Right lobe of liver (tissue), 4 donors: Measurements from ENCODE around the gene KRTAP5-6.

Source experiments
- CTCF ChIP-seq, 4 donors: fragments of 200-600 bp in 3 of 4; fragments of 450-650 bp in 1 of 4; IDR thresholded peaks; one replicate each; pipeline versions ENCODE4 v1.5.1 to v1.8.0; 2016 to 2022; ENCODE audit warnings: antibody characterized with exemption in 4 of 4, mild to moderate bottlenecking in 2 of 4
- POLR2A ChIP-seq: fragments of 450-650 bp; IDR thresholded peaks from one replicate; pipeline ENCODE4 v1.6.1; 2017; ENCODE audit warnings: antibody characterized with exemption, mild to moderate bottlenecking
- donor health status: DM: no; HTN: no; CAD: no.
- donor health status: DM: no; HTN: no; CAD: no.
- donor health status: DM: no; HTN: yes; CAD: no.

GRCh38 chr11:1732418-1733008 is 35.5 kb downstream of the KRTAP5-6 start:
- no peak for TF ChIP-seq CTCF (IDR thresholded peaks at IDR 0.05)
- TF ChIP-seq POLR2A: no peak
